HTR-8/SVneo (cell line): ENCODE data around the gene MAP7.
A peak's percentile ranks its signal among the peaks of the same experiment; 100 is the strongest.

Experiments
- DNase-seq: peaks from one replicate; pipeline ENCODE4 v3.0.0; 2011; ENCODE audit warnings: low spot score, mixed read lengths; ENCODE audit not compliant: insufficient read length
- FAIRE-seq: peaks from 2 replicates; lab custom pipeline; 2011; peaks lifted over from hg19 to GRCh38; lab: Jason Lieb, UNC

MAP7 gene

DNA sequence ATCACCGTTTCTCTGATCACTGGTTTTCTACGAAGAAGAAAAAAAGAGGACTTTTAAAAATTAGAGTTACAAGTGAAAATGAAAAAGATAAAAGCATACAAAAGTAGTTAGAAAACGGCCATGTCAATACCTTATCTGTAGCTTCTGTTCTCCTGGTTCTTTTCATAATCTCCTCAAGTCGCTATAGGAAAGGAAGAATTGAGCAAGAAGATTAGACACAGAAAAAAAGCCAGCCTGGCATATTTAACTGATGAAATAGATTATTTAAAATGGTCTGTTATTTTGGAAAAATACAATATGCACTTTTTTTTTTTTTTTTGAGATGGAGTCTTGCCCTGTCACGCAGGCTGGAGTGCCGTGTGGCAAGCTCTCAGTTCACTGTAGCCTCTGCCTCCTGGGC is 190.4 kb downstream of the MAP7 start:
- FAIRE-seq = no peak
- no peak for DNase-seq

DNA sequence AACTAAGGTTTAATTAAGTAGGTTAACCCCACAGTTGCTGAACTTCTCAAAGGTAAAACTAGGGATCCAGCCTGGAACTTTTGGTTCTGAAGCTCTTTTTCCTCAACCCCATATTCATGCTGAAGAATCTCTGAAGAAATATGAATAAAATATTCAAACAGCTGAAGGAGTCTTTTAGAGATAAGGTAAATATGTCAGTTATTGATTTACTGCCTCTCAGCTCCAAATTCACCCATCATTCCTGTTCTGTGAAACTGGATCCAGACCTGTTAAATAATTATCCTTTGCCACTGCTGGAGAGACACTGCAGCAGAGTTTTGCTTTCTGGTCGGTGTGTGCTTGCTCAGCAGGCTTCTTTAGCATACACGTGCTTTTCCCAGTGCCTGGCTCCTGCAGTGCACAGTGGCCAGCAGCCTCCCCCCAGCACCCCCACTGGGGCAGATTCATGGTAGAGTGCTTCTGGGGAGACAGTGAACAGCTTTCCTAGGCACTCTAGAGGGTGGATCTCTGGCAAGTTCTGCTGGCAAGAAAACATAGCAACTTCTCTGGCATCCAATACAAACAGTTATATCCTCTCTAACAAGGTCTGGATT is 198.6 kb downstream of the MAP7 start:
- no peak for FAIRE-seq

DNA sequence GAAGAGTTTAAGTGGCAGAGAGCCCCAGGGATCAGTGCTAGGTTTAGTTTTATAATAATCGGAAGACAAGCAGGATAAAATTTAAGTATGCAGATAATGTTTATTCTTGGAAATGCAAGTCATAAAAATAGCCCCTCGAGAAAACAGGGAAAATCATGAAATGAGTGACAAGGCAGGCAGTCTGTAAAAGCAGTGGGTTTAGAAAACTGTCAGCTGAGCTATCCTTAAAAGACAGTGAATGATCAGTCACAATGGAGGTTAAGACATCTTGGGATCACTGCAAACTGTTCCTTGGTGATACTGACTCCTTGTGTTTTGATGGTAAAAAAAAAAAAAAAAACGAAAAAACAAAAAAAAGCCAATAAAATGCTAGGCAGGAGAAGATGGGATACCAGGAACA is 199.3 kb downstream of the MAP7 start:
- DNase-seq (no peak), FAIRE-seq (no peak)

More for the DNA sequence above, 198.6 kb downstream of the MAP7 start:
- no peak for DNase-seq

DNA sequence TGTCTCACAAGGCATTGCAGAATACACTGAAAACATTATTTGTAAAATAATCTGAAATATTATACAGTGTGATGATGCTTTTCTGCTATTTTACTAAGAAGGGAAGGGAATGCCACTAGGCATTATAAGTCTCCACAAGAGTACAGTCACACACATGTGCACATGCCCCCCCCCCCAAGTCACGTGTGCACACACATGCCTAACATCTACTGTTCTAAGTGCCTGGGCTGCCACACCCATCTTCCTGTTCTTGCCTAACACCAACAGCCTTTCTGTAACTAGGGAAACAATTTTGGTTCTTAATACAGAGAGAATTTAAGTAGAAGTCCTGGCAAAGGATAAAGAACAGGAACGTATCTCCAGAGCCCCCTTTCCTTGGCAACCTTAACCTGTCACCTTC is 202.4 kb downstream of the MAP7 start:
- DNase-seq (no peak), FAIRE-seq (no peak)

DNA sequence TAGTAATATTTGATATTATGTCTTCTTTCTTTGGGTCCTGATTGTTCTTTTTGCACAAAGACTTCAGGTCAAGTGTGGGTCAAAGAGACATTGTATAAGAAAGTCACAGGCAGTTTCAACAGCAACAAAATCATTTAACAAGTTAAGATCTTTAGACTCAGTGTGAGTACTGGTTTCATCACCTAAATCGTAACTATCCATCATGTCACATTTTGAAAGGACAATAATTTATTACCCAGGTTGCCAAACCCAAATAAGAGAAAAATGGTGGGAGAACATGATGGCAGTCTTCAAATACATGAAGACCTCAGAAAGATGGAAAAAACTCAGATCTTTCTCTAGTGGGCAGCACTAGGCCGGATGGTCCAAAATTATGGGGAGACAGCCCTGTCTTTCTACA is 205.1 kb downstream of the MAP7 start:
- no peak for FAIRE-seq
- no peak for DNase-seq

DNA sequence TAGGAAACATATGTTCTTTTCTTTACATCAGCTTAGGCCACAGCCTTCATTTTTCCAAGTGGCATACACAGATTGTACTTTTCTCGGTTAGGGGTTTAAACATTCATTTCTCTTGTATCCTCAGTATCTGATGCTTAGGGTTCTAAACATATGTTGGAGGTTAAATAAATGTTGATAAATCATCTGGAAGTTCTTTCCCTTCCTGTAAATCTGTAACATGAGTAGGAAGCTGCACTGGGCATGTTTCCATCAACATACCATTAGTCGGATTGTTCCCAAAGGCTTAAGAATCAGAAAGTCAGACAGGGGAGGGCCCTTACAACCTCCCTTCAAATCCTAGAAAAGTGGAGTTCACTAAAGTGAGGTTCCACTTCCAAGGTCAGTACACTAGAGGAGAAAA is 205.8 kb downstream of the MAP7 start:
- DNase-seq = peak; percentile 24
- no peak for FAIRE-seq

DNA sequence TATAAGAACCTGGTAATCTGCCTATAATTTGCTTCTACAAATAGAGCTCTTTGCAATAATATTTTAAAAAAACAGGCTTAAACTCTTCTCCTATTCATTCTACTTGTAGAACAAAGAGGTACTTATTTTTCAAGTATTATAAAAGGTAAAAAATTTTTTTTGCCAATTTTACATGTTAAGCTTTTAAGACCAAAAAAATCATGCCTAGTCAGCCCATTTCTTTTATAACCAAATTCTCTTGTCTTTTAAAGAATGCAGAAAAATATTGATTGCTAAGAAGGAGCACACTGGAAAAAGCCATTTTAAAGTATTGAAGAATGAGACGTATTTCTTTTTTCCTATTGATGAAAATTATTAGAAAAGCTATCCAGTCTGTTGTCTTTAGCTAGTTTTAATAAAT is 206.5 kb downstream of the MAP7 start:
- no peak for DNase-seq
- FAIRE-seq = no peak

DNA sequence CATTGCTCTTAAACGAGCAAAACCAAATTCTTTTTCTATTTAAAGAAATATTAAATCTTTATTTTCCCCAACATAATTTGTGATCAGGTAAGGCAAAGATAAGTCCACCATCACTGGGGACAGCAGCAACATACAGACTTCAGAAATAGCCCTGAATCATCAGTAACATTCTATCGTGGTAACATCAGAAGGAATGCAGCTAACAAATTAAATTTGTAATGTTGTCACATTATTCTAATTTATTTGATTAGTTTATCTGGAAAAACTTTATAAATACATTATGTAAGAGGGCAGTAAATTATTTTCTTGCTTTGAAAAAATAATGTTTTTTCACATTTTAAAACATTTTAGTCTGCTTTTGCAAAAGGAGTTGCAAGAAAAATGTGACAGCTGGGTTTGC is 206.9 kb downstream of the MAP7 start:
- FAIRE-seq (no peak), DNase-seq (no peak)

DNA sequence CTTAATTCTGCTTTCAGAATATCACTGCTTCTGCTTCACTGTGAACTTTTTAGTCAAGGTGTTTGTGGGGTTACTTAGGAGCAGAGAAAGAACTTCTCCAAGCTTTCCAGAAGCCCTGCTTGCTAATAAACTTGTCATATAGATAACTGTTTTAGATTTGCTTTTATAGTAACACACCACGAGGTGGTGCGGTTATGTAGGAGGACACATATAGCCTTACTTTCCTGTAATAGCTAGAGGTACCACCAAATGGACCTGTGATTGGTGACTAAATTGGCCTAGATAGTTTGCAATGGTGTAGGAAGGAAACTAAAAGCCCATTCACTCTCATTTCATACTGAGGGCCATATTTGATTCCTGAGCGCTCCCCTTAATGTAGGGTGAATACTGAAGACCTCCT is 208.3 kb downstream of the MAP7 start:
- FAIRE-seq (no peak), DNase-seq (peak; percentile 21)

DNA sequence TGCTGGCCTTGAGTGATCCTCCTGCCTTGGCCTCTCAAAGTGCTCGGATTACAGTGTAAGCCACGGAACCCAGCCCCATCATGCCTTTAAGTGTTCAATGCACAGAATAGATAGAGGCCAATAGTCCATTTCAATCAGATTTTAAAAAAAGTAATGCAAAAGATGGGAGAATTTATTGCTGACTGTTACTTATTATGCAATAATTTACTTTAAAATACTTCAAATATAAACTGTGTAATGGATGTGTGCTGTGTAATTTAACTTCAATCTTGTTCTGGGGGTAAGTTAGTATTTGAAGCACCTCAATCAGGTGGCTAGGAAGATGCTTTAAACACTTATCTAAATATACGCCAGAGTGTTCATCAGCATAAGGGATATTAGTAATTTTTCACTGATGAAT is 208.9 kb downstream of the MAP7 start:
- FAIRE-seq (no peak), DNase-seq (no peak)

DNA sequence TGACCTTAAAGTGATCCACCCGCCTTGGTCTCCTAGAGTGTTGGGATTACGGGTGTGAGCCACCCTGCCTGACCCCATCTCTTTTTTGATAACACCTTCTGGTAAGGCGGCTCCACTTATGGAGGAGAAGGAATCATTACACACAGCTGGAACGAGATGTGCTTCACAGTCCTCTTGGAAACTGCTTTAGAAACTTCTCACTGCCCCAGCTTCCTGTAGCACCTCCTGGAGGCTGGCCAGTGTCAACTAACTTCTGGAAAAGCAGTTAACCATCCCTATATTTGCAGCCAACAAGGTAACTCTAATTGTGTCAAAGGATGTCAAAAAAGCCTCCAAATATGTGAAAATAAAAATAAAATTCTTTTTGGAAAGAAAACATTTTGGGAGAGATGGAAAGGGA is 211.7 kb downstream of the MAP7 start:
- no peak for DNase-seq
- no peak for FAIRE-seq

DNA sequence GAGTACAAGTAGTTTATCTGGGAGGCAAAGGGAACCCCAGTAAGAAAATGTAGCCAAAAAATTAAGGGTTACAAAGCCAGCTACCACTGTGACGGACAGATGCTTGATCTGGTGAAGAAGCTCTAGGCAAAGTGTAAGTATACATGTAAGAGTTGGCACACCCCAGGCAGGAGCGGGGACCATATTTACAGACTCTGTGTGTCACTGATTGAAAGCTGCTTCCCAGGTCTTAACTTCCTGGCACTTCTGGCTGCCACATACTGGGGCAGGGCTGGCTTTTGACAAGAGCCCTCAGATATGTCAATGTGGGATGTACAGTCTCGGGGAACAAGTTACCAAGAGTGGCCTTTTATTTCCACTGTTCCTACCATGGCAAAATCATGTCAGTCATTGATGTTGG is 212.6 kb downstream of the MAP7 start:
- DNase-seq (no peak), FAIRE-seq (no peak)

DNA sequence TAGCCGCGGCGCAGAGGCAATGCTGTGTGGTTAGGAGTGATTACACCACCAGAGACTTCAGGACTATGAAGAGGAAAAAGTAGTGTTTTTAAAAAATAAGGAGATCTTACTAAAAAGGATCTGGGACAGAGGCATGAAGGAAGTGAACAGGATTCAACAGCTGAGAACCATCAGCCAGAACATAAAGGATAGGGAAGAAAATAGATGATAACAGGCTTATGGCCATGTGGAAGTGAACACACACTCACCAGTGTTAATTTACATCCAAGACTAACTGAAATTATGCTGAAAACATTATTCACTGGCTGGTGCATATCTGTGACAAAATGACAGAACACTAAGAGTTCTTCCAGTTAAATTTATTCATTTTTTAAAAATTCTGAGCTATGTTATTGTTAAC is 213.1 kb downstream of the MAP7 start:
- DNase-seq (no peak), FAIRE-seq (no peak)

DNA sequence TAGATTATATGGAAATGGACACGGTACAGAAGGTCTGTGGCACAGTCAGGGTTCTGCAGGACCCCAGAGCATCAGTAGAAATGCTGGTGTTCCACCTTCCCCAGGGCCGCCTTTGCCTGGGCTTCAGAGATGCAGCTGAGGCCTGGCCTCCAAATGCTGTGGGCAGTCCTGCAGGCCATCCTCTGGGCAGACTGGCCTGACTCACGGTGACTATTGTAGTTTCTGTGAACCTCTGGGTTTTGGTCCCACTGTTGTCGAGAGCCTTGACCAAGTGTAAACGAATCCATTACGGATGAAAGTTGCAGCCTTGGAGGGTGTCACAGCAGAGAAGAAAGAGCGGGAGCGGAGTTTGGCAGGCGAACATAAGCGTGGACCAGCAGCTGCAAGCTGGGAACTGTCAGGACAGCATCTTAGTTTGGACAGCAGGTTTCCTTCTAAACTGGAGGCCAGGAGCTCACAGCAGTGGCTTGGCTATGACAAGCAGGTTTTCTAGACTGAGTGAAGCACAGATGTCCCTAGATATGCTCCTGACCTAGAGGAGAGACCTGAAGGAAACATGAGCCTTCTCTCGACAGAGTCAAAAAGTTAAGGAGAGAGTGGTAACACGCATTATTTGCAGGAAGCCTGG is 214.4 kb downstream of the MAP7 start:
- FAIRE-seq (no peak), DNase-seq (no peak)

DNA sequence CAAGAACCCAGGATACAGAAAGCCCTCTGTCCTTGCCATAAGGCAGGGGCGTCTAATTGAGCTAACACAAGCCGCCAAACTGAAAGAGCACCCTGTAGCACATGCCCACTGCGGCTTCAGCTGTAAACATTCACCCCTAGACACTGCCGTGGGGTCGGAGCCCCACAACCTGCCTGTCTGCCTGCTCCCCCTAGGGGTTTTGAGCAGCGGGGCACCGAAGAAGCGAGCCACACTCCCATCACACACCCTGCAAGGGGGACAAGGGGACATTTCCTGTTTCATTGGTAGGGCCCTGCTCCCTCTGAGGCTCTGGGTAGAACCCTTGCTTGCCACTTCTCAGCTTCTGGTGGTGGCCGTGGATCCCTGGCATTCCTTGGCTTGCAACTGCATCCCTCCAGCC is 215.4 kb downstream of the MAP7 start:
- DNase-seq = no peak
- no peak for FAIRE-seq

DNA sequence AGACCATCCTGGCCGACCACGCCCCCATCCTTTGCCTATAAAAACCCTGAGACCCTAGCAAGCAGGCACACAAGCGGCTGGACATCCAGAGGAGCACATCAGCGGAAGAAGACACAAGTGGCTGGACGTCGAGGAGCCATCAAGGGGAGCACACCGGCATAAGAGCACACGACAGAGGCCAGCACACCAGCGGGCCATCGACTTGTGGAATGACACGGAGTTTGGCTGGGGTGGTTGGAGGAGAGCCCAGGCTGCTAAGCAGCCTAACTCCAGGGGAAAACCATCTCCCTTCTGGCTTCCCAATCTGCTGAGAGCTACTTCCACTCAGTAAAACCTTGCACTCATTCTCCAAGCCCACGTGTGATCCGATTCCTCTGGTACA is 215.8 kb downstream of the MAP7 start:
- FAIRE-seq (no peak), DNase-seq (no peak)

DNA sequence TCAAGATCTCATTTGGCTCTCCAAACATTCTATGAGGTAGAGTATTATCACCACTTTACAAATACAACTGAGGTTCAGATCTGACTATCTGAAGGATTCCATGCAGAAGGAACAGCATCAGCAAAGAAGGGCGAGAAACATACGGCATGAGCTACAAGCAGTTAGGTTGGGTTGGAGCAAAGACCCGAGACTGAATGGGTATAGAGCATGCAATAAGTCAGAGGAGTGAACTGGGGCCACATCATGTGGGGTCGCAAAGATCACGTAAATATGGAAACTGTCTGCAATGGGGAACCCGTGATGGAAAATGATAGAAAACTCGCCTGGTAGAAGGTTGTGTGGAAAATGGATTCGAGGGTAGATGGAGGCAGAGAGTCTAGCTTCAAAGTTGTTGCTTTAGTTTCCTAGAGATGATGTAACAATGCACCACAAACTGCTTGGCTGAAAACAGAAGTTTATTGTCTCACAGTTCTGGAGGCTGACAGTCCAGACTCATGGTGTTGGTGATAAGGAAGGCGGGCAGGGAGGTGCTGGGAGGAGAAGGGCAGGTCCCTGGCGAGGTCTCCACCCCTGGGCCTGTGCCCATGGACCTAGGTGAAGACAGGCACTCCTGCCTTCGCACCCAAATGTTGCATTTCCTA is 216.3 kb downstream of the MAP7 start:
- FAIRE-seq = no peak
- DNase-seq = no peak

DNA sequence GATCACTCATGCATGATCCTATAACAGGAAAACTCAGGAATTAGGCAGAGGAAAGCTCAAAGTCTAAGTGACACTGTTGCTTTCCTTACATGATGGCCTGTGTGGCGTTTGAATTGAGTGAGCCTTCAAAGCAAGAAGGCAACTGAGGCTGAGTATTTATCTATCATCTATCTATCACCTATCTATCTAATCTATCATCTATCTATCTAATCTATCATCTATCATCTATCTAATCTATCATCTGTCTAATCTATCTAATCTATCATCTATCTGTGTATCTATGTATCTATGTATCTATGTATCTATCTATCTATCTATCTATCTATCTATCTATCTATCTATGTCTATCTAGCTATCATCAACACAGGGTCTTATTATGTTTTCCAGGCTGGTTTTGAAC is 218.8 kb downstream of the MAP7 start:
- DNase-seq (no peak), FAIRE-seq (no peak)

DNA sequence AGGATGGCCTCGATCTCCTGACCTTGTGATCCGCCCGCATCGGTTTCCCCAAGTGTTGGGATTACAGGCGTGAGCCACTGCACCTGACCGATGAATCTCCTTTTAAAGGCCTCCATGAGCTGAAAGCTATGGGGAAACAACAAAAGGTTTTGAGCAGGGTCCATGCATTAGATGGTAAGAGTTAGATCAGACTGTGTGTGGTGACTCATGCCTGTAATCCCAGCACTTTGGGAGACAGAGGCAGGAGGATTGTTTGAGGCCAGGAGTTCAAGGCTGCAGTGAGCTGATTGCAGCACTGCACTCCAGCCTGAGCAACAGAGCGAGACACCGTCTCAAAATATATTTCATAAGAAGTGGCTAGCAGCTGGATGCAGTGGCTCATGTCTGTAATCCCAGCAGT is 219.6 kb downstream of the MAP7 start:
- FAIRE-seq (no peak), DNase-seq (no peak)

DNA sequence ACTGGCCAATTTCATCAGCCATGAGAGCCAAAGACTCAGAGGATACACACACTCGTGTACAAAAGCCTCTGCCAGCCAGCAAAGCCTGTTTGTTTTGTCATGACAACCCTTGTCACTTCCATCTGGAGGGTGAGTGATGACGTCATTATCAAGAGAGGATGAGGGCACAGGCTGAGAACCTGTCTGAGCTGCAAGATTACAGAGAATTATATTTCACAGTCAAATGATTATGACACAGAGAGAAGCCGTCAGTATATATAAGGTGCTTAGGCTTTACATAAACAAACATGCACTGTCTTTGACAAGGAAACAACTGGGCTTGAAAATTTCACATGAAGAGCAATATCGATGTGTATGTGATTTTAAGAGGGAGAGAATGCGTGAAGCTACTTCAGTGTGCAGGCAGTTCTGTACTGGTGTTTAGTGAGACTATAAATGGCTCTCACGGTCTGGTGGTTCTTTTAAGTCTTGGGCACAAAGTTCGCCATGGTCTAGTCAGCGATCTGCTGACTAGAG is 224.1 kb downstream of the MAP7 start:
- no peak for DNase-seq

DNA sequence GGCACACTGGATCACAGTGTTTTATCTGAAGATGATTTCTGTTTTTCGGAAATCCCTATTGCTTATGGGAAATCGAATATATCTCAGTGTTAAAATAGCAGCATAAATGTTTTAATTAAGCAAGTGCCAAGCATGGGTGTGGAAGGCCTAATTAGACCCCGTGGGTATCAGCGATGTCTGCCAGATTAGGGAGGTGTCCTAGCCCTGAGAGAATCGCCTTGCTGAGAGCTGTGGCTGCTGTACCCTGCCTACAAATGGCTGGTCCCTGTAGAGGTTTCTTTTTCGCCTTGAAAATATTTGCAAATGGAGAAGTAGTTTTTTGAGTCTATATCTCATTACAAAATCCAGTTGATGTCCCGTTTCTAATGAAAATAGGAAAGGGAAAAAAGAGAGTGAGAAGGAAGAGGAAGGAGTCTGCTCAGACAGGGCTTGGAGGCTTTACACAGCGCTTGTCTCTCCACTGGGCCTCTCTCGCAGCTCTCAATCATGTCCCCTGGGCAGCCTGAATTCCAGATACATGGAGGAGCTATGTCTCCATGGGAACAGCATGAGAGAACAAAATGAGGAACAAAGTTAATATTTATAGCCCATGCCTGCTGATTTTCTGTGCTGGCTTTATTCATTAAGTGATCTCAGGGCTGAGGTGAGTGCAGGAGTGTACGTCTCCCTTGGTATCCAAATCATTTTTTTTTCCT is 225.4 kb downstream of the MAP7 start:
- FAIRE-seq (no peak), DNase-seq (no peak)

More for the DNA sequence above, 224.1 kb downstream of the MAP7 start:
- no peak for FAIRE-seq
